A549 treated with CpdA at 1 μM for 4 hours (cell line): Measurements from ENCODE around the gene LGALS3. TPM values are rescaled to one million over a fixed set of nuclear protein-coding genes. Genes with fewer than 3 reads are reported as not detected.

Experiments used
- total RNA-seq: library from RNA; stranded (reverse); fragments of 200-300 nt; extraction: Qiagen RNA extraction; gene quantifications from 5 replicates; pipeline ENCODE4 v1.2.3, GENCODE V29; 2022; ENCODE audit warnings: low read depth

LGALS3 gene
- 159 to 192 TPM (median 186 TPM) in 5 replicates for total RNA-seq

DNA sequence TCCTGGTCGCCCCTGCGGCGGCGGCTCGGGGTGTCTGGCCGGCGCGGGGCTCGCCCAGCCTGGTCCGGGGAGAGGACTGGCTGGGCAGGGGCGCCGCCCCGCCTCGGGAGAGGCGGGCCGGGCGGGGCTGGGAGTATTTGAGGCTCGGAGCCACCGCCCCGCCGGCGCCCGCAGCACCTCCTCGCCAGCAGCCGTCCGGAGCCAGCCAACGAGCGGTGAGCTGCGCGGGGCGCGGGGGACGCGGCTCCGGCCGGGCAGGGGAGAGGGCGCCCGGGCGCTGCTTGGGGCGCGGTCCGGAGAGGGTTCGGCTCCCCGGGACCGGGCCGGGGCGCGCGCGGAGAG is at the start of gene LGALS3:
LGALS3 (plus strand) TSS at position 167 of the 342 bp plus-strand sequence. CDS start 8,122 bp downstream, outside the sequence.

GRCh38 chr14:55191203-55192053 is 62.4 kb downstream of the LGALS3 start, which contains the start of gene DLGAP5:
DLGAP5 (minus strand) TSS chr14:55191585; CDS start chr14:55189179, 2,406 bp downstream.

Other genes starting within 250 kb of the LGALS3 start
- 3.5 to 3.8 TPM (median 3.7 TPM) in 5 replicates for gene GCH1, start 226.4 kb upstream of the LGALS3 start, total RNA-seq
- gene WDHD1, start 102.2 kb upstream of the LGALS3 start, total RNA-seq, result 9.9 to 14.1 TPM (median 13.0 TPM) in 5 replicates
- 7.5 to 10.3 TPM (median 8.8 TPM) in 5 replicates for gene SOCS4, start 102.0 kb upstream of the LGALS3 start, total RNA-seq
- 96.3 to 118 TPM (median 103 TPM) in 5 replicates for gene MAPK1IP1L, start 77.6 kb upstream of the LGALS3 start, total RNA-seq
- gene DLGAP5, start 62.3 kb downstream of the LGALS3 start, total RNA-seq, result 29.2 to 43.9 TPM (median 34.9 TPM) in 5 replicates
- 12.5 to 17.0 TPM (median 15.1 TPM) in 5 replicates for gene FBXO34, start 142.2 kb downstream of the LGALS3 start, total RNA-seq